ENCODE data around the gene TTF2. TPM values are rescaled to one million over a fixed set of nuclear protein-coding genes. Genes with fewer than 3 reads are reported as not detected.

The TTF2 gene
- total RNA-seq, 1 experiment from 2014 or later: 46.6 TPM

GRCh38 chr1:117114877-117115276 lies 54.8 kb downstream of the TTF2 start:
- no TSS peak for BruUV-seq (replicated peaks)
- intact Hi-C loops (cut with micrococcal nuclease; ENCODE audit: unreplicated experiment): no loop called here
- DNase-seq: no peak
- CTCF ChIA-PET: no interaction called here
- no peak overlapping the region for H3K4me3 Mint-ChIP-seq (ENCODE audit: low read depth, unreplicated experiment)
- peaks cover 4% of the 10 kb centered on the region for H3K36me3 Mint-ChIP-seq (ENCODE audit: insufficient read depth, unreplicated experiment)
- H3K27me3 Mint-ChIP-seq (ENCODE audit: unreplicated experiment): no peaks in the 10 kb centered on the region
- H3K27ac Mint-ChIP-seq (ENCODE audit: unreplicated experiment): no peak overlapping the region
- no peak for TF ChIP-seq CTCF (IDR thresholded peaks at IDR 0.05; ENCODE audit: unreplicated experiment)
- H3K4me1 Mint-ChIP-seq (ENCODE audit: low read depth, unreplicated experiment): peaks cover 12% of the 10 kb centered on the region
- H3K9me3 Mint-ChIP-seq (ENCODE audit: low read depth, unreplicated experiment): no peaks in the 10 kb centered on the region

GRCh38 chr1:117116090-117116783 lies 56.1 kb downstream of the TTF2 start:
- Mint-ChIP-seq H3K27me3 (ENCODE audit: unreplicated experiment) (no peaks in the 10 kb centered on the region), H3K4me3 (ENCODE audit: low read depth, unreplicated experiment) (no peak overlapping the region), H3K36me3 (ENCODE audit: insufficient read depth, unreplicated experiment) (peaks cover 8% of the 10 kb centered on the region), H3K27ac (ENCODE audit: unreplicated experiment) (no peak overlapping the region), H3K4me1 (ENCODE audit: low read depth, unreplicated experiment) (peaks cover 10% of the 10 kb centered on the region), H3K9me3 (ENCODE audit: low read depth, unreplicated experiment) (no peaks in the 10 kb centered on the region)
- DNase-seq: no peak
- no peak for TF ChIP-seq CTCF (IDR thresholded peaks at IDR 0.05; ENCODE audit: unreplicated experiment)
- no TSS peak for BruUV-seq (replicated peaks)
- CTCF ChIA-PET: no interaction called here
- intact Hi-C loops (cut with micrococcal nuclease; ENCODE audit: unreplicated experiment): no loop called here

GRCh38 chr1:117116784-117117130 lies 56.6 kb downstream of the TTF2 start:
- Mint-ChIP-seq H3K27ac (ENCODE audit: unreplicated experiment) (no peak overlapping the region), H3K27me3 (ENCODE audit: unreplicated experiment) (no peaks in the 10 kb centered on the region), H3K4me3 (ENCODE audit: low read depth, unreplicated experiment) (no peak overlapping the region), H3K9me3 (ENCODE audit: low read depth, unreplicated experiment) (no peaks in the 10 kb centered on the region), H3K4me1 (ENCODE audit: low read depth, unreplicated experiment) (peaks cover 10% of the 10 kb centered on the region), H3K36me3 (ENCODE audit: insufficient read depth, unreplicated experiment) (peaks cover 13% of the 10 kb centered on the region)
- no peak for TF ChIP-seq CTCF (IDR thresholded peaks at IDR 0.05; ENCODE audit: unreplicated experiment)
- DNase-seq: no peak
- intact Hi-C loops (cut with micrococcal nuclease; ENCODE audit: unreplicated experiment): no loop called here
- no TSS peak for BruUV-seq (replicated peaks)
- CTCF ChIA-PET: no interaction called here

- no peak overlapping the region for H3K4me3 Mint-ChIP-seq (ENCODE audit: low read depth, unreplicated experiment)
These were observed 57.6 kb downstream of the TTF2 start for GRCh38 chr1:117117697-117118096.

More at GRCh38 chr1:117117697-117118096, 57.6 kb downstream of the TTF2 start:
- Mint-ChIP-seq H3K4me1 (ENCODE audit: low read depth, unreplicated experiment) (peaks cover 14% of the 10 kb centered on the region), H3K27ac (ENCODE audit: unreplicated experiment) (no peak overlapping the region), H3K27me3 (ENCODE audit: unreplicated experiment) (no peaks in the 10 kb centered on the region), H3K36me3 (ENCODE audit: insufficient read depth, unreplicated experiment) (peaks cover 19% of the 10 kb centered on the region), H3K9me3 (ENCODE audit: low read depth, unreplicated experiment) (no peaks in the 10 kb centered on the region)
- intact Hi-C loops (cut with micrococcal nuclease; ENCODE audit: unreplicated experiment): no loop called here
- CTCF ChIA-PET: no interaction called here
- DNase-seq: no peak
- no peak for TF ChIP-seq CTCF (IDR thresholded peaks at IDR 0.05; ENCODE audit: unreplicated experiment)
- no TSS peak for BruUV-seq (replicated peaks)

Measured in Calu3 (cell line).